ENCODE measurements around the gene NKD1. TPM values are rescaled to one million over a fixed set of nuclear protein-coding genes. Genes with fewer than 3 reads are reported as not detected.
A peak's percentile ranks its signal among the peaks of the same experiment; 100 is the strongest.

Gene NKD1
- total and polyA plus RNA-seq, 8 donors = 0.44 to 284 (median 2.1) TPM

- Histone ChIP-seq H3K36me3 (no peaks in the 10 kb centered on the region), H3K4me1 (no peaks in the 10 kb centered on the region), H3K4me3 (no peak overlapping the region), H3K27ac (no peak overlapping the region), H3K9me3 (peaks cover 0 to 16% (median 13%) of the 10 kb centered on the region in 4 donors), H3K27me3 (no peaks in the 10 kb centered on the region)
- intact Hi-C loops (cut with DNase I; ENCODE audit: low total_unique reads) = no loop called here
- TF ChIP-seq, protein P1, sequence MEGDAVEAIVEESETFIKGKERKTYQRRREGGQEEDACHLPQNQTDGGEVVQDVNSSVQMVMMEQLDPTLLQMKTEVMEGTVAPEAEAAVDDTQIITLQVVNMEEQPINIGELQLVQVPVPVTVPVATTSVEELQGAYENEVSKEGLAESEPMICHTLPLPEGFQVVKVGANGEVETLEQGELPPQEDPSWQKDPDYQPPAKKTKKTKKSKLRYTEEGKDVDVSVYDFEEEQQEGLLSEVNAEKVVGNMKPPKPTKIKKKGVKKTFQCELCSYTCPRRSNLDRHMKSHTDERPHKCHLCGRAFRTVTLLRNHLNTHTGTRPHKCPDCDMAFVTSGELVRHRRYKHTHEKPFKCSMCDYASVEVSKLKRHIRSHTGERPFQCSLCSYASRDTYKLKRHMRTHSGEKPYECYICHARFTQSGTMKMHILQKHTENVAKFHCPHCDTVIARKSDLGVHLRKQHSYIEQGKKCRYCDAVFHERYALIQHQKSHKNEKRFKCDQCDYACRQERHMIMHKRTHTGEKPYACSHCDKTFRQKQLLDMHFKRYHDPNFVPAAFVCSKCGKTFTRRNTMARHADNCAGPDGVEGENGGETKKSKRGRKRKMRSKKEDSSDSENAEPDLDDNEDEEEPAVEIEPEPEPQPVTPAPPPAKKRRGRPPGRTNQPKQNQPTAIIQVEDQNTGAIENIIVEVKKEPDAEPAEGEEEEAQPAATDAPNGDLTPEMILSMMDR (IDR thresholded peaks at IDR 0.05) = no peak
- TF ChIP-seq POLR2AphosphoS5 (IDR thresholded peaks at IDR 0.05) = no peak
- no peak for TF ChIP-seq EP300 (IDR thresholded peaks at IDR 0.05)
- no peak for TF ChIP-seq POLR2A (IDR thresholded peaks at IDR 0.05)
- no peak for DNase-seq
Measured at GRCh38 chr16:50529334-50529733, 18.9 kb upstream of the NKD1 start.

- Histone ChIP-seq H3K27ac (no peak overlapping the region), H3K4me3 (no peak overlapping the region), H3K9me3 (peaks cover 0 to 16% (median 13%) of the 10 kb centered on the region in 4 donors), H3K27me3 (no peaks in the 10 kb centered on the region), H3K36me3 (no peaks in the 10 kb centered on the region), H3K4me1 (no peaks in the 10 kb centered on the region)
- TF ChIP-seq EP300 (IDR thresholded peaks at IDR 0.05) (no peak), POLR2A (IDR thresholded peaks at IDR 0.05) (no peak), POLR2AphosphoS5 (IDR thresholded peaks at IDR 0.05) (no peak)
- TF ChIP-seq, protein P1 (IDR thresholded peaks at IDR 0.05) = no peak
- intact Hi-C loops (cut with DNase I; ENCODE audit: low total_unique reads) = no loop called here
- DNase-seq = peak in 1 of 2 donors; percentile 72
- 53 to 77% (median 55%) methylated on average over 13 of the region's 13 CpGs for WGBS, 5 donors
Measured at GRCh38 chr16:50530277-50531236, 17.6 kb upstream of the NKD1 start.

GRCh38 chr16:50531359-50531758 lies 16.8 kb upstream of the NKD1 start:
- WGBS, 5 donors = 88 to 95% (median 93%) methylated on average over 2 of the region's 2 CpGs
- H3K27me3 ChIP-seq = no peaks in the 10 kb centered on the region

DNA sequence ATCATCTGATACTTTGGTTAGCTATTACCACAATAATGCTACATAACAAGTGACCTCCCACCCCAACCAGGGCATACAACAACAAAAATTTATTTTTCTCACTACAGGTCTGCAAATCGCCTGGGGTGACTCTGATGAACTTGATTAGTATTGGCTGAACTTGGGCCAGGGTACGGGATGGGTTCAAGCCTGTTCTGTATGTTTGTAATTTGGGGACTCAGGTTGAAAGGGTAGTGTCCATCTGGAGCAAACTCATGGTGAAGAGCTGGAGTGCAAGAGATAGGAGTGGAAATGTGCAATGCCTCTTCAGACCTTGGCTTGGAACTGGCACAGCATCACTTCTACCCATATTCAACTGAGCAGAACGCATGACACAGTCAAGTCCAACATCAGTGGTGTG lies 16.3 kb upstream of the NKD1 start:
- DNase-seq = no peak
- TF ChIP-seq, protein P1 (IDR thresholded peaks at IDR 0.05) = no peak
- WGBS, 5 donors = 71 to 91% (median 83%) methylated on average over 3 of the region's 3 CpGs

More at GRCh38 chr16:50531359-50531758, 16.8 kb upstream of the NKD1 start:
- intact Hi-C loops (cut with DNase I; ENCODE audit: low total_unique reads) = no loop called here
- no peaks in the 10 kb centered on the region for H3K4me1 ChIP-seq
- no peak overlapping the region for H3K4me3 ChIP-seq
- H3K36me3 ChIP-seq = no peaks in the 10 kb centered on the region
- TF ChIP-seq POLR2A (IDR thresholded peaks at IDR 0.05) = no peak
- no peak for TF ChIP-seq EP300 (IDR thresholded peaks at IDR 0.05)
- TF ChIP-seq, protein P1 (IDR thresholded peaks at IDR 0.05) = no peak
- no peak for TF ChIP-seq POLR2AphosphoS5 (IDR thresholded peaks at IDR 0.05)
- peaks cover 0 to 16% (median 13%) of the 10 kb centered on the region in 4 donors for H3K9me3 ChIP-seq
- peak in 1 of 2 donors; percentile 5 for DNase-seq
- no peak overlapping the region for H3K27ac ChIP-seq

More for the DNA sequence above, 16.3 kb upstream of the NKD1 start:
- Histone ChIP-seq H3K36me3 (no peaks in the 10 kb centered on the region), H3K27ac (no peak overlapping the region), H3K9me3 (peaks cover 0 to 16% (median 13%) of the 10 kb centered on the region in 4 donors), H3K4me1 (no peaks in the 10 kb centered on the region), H3K4me3 (no peak overlapping the region), H3K27me3 (no peaks in the 10 kb centered on the region)
- intact Hi-C loops (cut with DNase I; ENCODE audit: low total_unique reads) = no loop called here

All from stomach (tissue), 9 donors.